Lung (tissue), 12 donors: Measurements from ENCODE around the gene AGR3. TPM values are rescaled to one million over a fixed set of nuclear protein-coding genes. Genes with fewer than 3 reads are reported as not detected.

ENCODE experiments used
- ATAC-seq: fragments of 200-7000 bp; cut with Tn5 transposase; one replicate; pipeline ENCODE4 v1.9.1; 2020; ENCODE audit warnings: moderate number of reproducible peaks; ENCODE audit not compliant: insufficient read depth, low FRiP score
- DNase-seq, 3 donors: peaks; one replicate each; pipeline ENCODE4 v3.0.0-alpha.2; 2013 to 2017
- H3K27ac ChIP-seq, 2 donors: one replicate each; pipeline ENCODE4 v1.5.1; 2013; ENCODE audit warnings: mild to moderate bottlenecking in 2 of 2, moderate library complexity in 2 of 2, control low read depth in 1 of 2, inconsistent platforms in 1 of 2, low read depth in 1 of 2, low read length in 1 of 2
- H3K27me3 ChIP-seq, 3 donors: one replicate each; pipeline ENCODE4 v1.5.1; 2013; ENCODE audit warnings: low read length in 2 of 3; ENCODE audit not compliant: control insufficient read depth in 3 of 3, insufficient read depth in 3 of 3
- H3K36me3 ChIP-seq, 4 donors: one replicate each; pipeline ENCODE4 v1.5.1; 2013; ENCODE audit warnings: low read length in 4 of 4, mild to moderate bottlenecking in 1 of 4, moderate library complexity in 1 of 4; ENCODE audit not compliant: control insufficient read depth in 4 of 4, insufficient read depth in 4 of 4
- H3K4me1 ChIP-seq, 5 donors: one replicate each; pipeline ENCODE4 v1.5.1; 2013; ENCODE audit warnings: low read length in 5 of 5, mild to moderate bottlenecking in 2 of 5, moderate library complexity in 1 of 5; ENCODE audit not compliant: control insufficient read depth in 5 of 5, insufficient read depth in 5 of 5
- H3K4me3 ChIP-seq: one replicate; pipeline ENCODE4 v1.5.1; 2013; ENCODE audit warnings: mild to moderate bottlenecking, control low read depth, moderate library complexity
- H3K9ac ChIP-seq, 2 donors: one replicate each; pipeline ENCODE4 v1.5.1; 2013; ENCODE audit warnings: low read length in 2 of 2, control low read depth in 1 of 2; ENCODE audit not compliant: insufficient read depth in 1 of 2
- H3K9me3 ChIP-seq, 4 donors: one replicate each; pipeline ENCODE4 v1.5.1; 2013; ENCODE audit warnings: low read length in 3 of 4, mild to moderate bottlenecking in 1 of 4, moderate library complexity in 1 of 4; ENCODE audit not compliant: control insufficient read depth in 4 of 4, insufficient read depth in 3 of 4
- WGBS, 2 donors: extraction: QIAGEN DNeasy Blood & Tissue Kit; methylation state at CpG; one replicate each; pipeline ENCODE4 v1.1.7; 2013; 5-methylcytosine and 5-hydroxymethylcytosine counted together
- polyA plus RNA-seq, 2 donors: library from polyadenylated mRNA; stranded (reverse); fragments of 200-250 nt; gene quantifications; one replicate each; pipeline ENCODE4 v1.2.1, GENCODE V29; 2013
- total RNA-seq, 2 donors: library from RNA; depleted of rRNA in 1 of 2; stranded (reverse); fragments of >200 nt in 1 of 2; gene quantifications; one replicate each; pipeline ENCODE4 v1.2.1, GENCODE V29; 2014 to 2021
- TF ChIP-seq, protein P1 (sequence below): IDR thresholded peaks from 2 replicates; pipeline ENCODE4 v1.5.1; 2012; ENCODE audit warnings: mild to moderate bottlenecking; ENCODE audit errors: control extremely low read depth, extremely low read depth
- donor health status: control.
- donor health status: control.
- donor health status: Bipolar disorder and iron deficiency.
- donor health status: healthy.
- donor health status: DM: yes; HTN: yes; CAD: no.

AGR3 gene
- total and polyA plus RNA-seq, 4 donors = 136 to 464 (median 188) TPM

DNA sequence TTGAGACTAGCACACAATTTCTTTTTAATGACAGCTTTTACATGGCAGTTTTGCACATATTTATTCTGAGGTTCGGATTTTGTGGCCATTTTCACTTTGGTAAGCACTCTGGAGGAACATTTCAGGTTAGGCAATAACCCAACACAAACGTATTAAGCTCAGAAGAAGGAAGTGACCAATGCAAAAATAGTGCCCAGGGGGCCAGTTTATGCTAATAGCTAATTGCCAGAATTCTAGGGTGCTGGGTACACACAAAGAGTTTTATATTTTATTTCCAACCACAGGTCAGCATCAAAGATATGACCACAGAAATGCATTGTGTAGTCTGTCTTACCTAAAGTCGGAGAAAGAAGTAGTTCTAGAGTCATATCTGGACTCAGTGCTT, 68.6 kb downstream of the AGR3 start:
- Histone ChIP-seq H3K9ac (no peak overlapping the region), H3K9me3 (peaks cover 0 to 1% (median 0%) of the 10 kb centered on the region in 4 donors), H3K27ac (no peak overlapping the region), H3K27me3 (no peaks in the 10 kb centered on the region), H3K4me3 (no peak overlapping the region), H3K4me1 (peaks cover 0 to 1% (median 0%) of the 10 kb centered on the region in 5 donors), H3K36me3 (no peaks in the 10 kb centered on the region)
- ATAC-seq = no peak
- whole genome bisulfite sequencing, 2 donors = 47 to 51% methylated on average over 3 of the region's 3 CpGs
- DNase-seq = no peak
- TF ChIP-seq, protein P1, sequence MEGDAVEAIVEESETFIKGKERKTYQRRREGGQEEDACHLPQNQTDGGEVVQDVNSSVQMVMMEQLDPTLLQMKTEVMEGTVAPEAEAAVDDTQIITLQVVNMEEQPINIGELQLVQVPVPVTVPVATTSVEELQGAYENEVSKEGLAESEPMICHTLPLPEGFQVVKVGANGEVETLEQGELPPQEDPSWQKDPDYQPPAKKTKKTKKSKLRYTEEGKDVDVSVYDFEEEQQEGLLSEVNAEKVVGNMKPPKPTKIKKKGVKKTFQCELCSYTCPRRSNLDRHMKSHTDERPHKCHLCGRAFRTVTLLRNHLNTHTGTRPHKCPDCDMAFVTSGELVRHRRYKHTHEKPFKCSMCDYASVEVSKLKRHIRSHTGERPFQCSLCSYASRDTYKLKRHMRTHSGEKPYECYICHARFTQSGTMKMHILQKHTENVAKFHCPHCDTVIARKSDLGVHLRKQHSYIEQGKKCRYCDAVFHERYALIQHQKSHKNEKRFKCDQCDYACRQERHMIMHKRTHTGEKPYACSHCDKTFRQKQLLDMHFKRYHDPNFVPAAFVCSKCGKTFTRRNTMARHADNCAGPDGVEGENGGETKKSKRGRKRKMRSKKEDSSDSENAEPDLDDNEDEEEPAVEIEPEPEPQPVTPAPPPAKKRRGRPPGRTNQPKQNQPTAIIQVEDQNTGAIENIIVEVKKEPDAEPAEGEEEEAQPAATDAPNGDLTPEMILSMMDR = no peak

DNA sequence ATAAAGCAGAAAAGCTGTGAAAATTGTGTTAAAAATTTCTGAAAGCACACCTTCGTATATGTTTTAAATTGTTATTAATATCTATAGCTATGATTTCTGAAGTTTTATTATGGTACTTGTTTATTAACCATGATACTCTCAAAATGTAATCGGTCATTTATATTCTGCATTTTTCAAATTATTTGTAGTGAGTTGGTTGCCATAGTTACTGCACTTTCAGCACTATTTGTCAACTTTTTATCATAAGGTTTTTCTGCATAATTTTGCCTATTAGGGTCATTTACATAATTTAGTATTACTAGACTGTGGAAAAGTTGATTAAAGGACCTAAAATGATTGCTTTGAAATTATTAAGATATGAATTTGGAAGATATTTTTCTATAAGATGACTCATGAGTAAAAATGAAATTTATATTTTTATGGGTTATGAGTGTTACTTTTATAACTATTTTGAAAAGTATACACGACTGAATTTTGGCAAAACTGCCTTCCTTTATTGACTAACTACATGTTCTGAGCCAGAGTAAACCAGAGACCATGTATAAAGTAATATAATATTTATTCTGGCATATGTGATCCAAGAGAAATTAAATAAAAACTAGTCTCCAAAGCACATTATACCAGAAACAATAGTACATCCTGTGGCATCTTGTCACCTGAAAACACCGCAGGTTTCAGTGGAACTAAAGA, 69.1 kb downstream of the AGR3 start:
- no peak overlapping the region for H3K9ac ChIP-seq
- TF ChIP-seq, protein P1 = no peak
- H3K27me3 ChIP-seq = no peaks in the 10 kb centered on the region
- peaks cover 0 to 1% (median 0%) of the 10 kb centered on the region in 4 donors for H3K9me3 ChIP-seq
- DNase-seq (no peak), ATAC-seq (no peak)
- 77 to 78% methylated on average over 4 of the region's 4 CpGs for WGBS, 2 donors
- H3K4me3 ChIP-seq = no peak overlapping the region
- H3K36me3 ChIP-seq = no peaks in the 10 kb centered on the region
- no peak overlapping the region for H3K27ac ChIP-seq
- H3K4me1 ChIP-seq = no peaks in the 10 kb centered on the region

DNA sequence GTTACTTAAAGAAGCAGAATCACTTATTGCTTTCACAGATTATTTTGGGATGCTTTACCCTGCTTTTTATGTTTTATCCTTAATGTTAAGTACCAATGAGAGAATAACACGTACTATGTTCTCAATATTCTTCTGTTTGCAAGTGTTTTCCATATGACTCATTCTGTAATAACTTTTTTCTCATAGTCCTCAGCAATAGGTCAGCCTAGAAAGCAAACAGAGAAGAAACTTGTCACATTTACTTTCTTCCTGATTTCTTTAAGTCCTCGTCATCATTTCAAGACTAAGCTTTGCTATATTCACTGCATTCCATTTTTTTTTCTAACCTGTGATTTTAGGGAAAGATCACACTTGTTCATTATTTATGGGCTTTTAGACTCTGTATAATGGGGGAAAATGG, 70.2 kb downstream of the AGR3 start:
- ATAC-seq = no peak
- no peak overlapping the region for H3K9ac ChIP-seq
- DNase-seq = no peak
- WGBS, 2 donors = 57 to 82% methylated on average over 2 of the region's 2 CpGs
- H3K27me3 ChIP-seq = no peaks in the 10 kb centered on the region
- H3K4me3 ChIP-seq = no peak overlapping the region
- no peak overlapping the region for H3K27ac ChIP-seq
- peaks cover 0 to 1% (median 0%) of the 10 kb centered on the region in 4 donors for H3K9me3 ChIP-seq
- H3K36me3 ChIP-seq = no peaks in the 10 kb centered on the region
- H3K4me1 ChIP-seq = no peaks in the 10 kb centered on the region
- TF ChIP-seq, protein P1 = no peak

DNA sequence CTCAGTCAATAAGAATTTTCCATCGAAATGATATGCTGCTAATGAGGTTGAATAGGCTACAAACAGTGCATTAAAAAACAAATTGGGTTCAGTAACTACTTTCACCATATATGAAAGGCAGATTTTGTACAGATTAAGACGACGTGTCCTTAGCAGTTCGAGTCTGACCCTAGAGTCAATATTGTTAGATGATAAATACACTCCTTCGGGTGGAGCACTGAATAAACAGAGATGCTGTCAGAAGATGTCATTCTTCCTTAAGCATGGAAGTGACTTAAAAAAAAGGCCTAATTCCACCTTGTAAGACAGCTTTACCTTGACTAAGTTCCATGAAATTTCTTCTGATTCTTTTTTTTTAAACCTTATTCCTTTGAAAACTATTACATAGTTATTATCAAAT, 71.2 kb downstream of the AGR3 start:
- TF ChIP-seq, protein P1 = no peak
- no peak for ATAC-seq
- Histone ChIP-seq H3K27ac (no peak overlapping the region), H3K9ac (no peak overlapping the region), H3K4me3 (no peak overlapping the region), H3K36me3 (no peaks in the 10 kb centered on the region), H3K4me1 (no peaks in the 10 kb centered on the region), H3K27me3 (no peaks in the 10 kb centered on the region), H3K9me3 (no peaks in the 10 kb centered on the region)
- 72 to 88% methylated on average over 5 of the region's 5 CpGs for WGBS, 2 donors
- DNase-seq = no peak
